Melanocyte of skin (primary cell): ENCODE measurements around the gene PBLD. TPM values are rescaled to one million over a fixed set of nuclear protein-coding genes. Genes with fewer than 3 reads are reported as not detected.

Experiments used
- total RNA-seq, 2 donors: library from RNA; depleted of rRNA; stranded (reverse); fragments of >200 nt; gene quantifications; 2 replicates each; pipeline ENCODE4 v1.2.3, GENCODE V29; 2012

PBLD gene
- total RNA-seq, result 1 to 10 TPM; 2.7 to 5.2 TPM

DNA sequence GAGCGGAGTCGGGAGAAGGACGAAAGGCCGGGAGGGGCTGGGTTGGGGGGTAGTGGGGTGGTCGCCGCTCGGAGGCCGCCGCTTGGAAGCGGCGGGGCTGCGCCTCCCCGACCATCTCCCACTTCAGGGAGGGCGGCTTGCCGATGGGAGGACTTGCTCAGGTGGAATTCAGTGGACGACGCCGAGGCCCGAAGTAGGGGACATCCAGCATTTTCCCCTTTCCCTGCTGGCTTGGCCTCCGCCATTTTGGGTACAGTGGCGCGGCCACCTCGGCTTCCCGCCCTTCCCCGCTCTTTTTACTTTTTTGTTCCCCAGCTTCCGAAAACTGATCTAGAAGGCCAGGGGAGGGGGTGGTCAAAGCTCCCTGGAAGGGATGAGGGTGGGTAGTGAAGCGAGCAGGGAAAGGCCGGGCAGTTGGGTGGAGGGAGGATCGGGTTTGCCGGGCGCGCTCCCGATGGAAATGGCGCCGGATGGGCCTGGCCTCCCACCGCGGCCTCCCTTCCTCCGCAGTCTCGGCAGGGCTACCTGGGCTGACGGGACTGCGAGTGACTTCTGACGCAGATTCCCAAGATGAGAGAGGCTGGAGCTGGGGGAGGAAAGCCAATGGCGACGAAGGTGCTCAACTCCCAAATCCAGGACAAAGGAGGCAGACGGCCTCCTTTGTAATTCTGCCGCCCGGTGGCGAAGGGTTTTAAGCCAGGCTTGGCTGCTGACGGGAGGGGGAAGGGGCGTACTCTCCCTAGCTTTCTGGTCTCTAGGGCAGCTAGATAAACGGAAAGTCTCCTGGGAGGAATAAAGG is at the start of gene PBLD:
Gene PBLD, minus strand, starts transcription at position 670 of the 799 bp plus-strand sequence. CDS start 26,084 bp downstream, outside the sequence.

DNA sequence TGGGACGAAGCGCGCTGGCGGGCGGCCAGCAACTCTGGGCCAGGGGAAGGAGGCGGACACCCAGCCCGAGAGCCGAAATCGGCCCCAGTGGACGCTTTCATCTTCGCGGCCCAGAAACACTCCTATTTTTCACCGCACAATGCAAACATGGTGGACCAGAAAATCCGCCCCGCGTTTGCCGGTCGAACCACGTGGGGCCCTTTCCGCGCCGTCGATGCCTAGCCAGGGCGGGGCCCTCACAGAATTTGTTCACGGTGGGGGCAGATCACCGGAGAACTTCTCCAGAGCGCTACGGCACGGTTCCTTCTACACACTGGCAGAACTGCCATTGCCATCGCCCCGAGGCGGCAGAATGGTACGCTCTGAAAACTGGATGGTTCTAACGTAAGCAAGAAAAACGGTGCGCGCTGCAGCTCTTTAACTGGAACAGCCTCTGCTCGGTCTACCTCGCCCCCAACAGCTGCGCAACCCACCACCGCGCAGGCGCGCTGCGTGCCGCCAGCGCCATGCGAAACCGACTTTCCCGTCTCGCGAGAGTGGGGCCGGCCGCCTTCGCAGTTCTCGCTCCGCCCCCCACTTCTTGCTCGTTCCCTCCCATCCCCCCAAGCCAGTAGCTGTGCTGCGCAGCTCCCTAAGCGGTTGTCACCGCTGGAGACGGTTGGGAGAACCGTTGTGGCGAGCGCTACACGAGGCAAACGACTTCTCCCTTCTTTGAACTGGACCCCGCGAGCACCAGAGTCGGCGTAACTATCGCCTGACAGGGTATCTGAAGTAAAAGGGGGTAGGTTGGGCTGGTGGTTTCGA is 1.1 kb downstream of the PBLD start, which contains the start of gene HNRNPH3:
Gene HNRNPH3, plus strand, starts transcription at position 610 of the 804 bp plus-strand sequence. CDS start 5,158 bp downstream, outside the sequence.

Other genes with a start within 250 kb of the PBLD start
- under 1 TPM; 0.33 to 0.69 TPM for gene MYPN, start 223.4 kb downstream of the PBLD start, total RNA-seq
- not detected for gene ATOH7, start 100.8 kb downstream of the PBLD start, total RNA-seq
- 10 to 100 TPM in 1 of 2 donors, 1 to 10 TPM in 1; 9.6 to 31.3 TPM for gene HNRNPH3, start 864 bp downstream of the PBLD start, total RNA-seq
- gene RUFY2, start 74.3 kb upstream of the PBLD start, total RNA-seq, result 10 to 100 TPM; 15.5 to 15.7 TPM
- 10 to 100 TPM in 1 of 2 donors, 1 to 10 TPM in 1; 5.2 to 13.7 TPM for gene DNA2, start 139.0 kb upstream of the PBLD start, total RNA-seq
- 10 to 100 TPM; 30.3 to 38.0 TPM for gene SLC25A16, start 194.6 kb upstream of the PBLD start, total RNA-seq
- 1 to 10 TPM; 4.8 to 5.7 TPM for gene TET1, start 227.4 kb upstream of the PBLD start, total RNA-seq